Fibroblast of skin of right biceps (primary cell): ENCODE data around the gene LINC00237.

Experiments
- DNase-seq: peaks from one replicate; pipeline ENCODE4 v3.0.0-alpha.2; 2013

The LINC00237 gene

DNA sequence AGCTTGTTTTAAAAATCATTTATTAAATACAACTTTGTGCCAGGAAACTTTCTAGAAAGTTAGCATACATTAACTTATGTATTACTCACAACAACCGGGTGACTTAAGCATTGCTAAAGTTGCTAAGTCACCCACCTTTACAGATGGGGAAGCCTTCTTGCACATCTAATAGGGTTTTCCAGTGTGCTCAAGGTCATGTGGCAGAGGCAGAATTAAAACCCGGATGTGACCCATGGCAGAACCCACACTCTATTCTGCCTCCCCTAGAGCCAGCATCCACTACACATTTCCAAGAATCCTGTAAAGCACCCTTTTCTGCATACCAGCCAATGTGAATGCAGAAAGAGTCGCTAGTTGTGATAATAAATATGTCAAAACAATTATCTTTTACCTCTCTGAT is 13.4 kb downstream of the LINC00237 start:
- DNase-seq = no peak

DNA sequence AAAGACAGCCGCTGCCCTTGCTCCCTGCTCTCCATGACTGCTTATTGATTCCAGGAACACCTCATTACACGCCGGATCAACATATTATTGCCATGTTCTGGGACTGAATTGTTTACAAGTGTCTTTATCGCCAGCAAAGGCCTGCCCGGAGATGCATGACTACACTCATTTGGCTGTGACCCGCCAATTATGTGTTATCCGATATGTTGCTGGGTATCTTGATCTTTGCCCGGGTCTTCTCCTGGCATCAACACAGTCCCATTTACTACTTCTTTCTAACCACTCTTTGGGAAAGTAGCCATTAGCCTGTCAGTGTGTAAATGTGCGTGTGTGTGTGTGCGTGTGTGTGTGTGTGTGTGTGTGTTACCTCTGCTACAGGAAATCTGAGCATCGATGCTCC is 15.4 kb downstream of the LINC00237 start:
- no peak for DNase-seq

DNA sequence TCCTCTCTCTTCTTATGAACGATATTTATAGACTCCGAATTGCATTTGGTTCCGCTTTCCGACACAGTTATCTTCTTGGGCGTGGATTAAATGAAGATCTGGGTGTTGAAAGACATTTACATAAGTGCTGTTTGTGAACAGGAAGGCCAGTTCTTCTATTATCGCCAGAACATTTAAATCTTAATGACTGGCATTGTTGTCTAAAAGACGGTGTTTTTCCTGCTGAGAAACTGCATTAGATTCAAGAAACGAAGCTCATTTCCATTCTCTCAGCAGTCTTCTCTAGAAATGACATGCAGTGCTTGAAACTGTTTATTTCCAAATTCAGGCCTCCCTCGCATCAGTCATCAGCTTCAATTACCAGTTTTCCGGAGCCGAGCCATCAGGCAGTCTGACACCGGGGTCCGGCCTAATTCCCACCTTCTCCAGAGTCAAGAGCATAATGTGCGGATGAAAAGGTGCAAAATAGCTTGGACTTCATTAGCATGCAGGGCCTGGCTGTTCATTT is 16.0 kb downstream of the LINC00237 start:
- DNase-seq = no peak

DNA sequence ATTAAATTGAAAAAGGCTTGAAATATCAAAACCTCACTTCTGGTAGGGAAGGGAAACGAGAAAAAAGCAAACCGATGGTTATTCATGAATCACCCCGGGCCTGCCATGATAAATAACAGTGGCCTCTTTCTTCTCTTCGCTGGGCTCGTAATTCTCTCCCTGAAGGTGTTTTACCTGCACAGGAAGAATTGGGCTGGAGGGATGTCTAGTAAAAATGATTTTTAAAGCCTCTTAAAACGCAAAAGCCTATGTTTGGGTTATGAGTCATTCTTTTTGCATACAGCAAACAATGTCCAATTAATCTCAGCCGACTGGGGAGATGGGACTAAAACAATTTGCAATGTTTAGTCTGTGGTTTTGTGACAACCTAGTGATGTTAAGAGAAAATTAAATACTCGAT is 16.8 kb downstream of the LINC00237 start:
- DNase-seq = no peak

DNA sequence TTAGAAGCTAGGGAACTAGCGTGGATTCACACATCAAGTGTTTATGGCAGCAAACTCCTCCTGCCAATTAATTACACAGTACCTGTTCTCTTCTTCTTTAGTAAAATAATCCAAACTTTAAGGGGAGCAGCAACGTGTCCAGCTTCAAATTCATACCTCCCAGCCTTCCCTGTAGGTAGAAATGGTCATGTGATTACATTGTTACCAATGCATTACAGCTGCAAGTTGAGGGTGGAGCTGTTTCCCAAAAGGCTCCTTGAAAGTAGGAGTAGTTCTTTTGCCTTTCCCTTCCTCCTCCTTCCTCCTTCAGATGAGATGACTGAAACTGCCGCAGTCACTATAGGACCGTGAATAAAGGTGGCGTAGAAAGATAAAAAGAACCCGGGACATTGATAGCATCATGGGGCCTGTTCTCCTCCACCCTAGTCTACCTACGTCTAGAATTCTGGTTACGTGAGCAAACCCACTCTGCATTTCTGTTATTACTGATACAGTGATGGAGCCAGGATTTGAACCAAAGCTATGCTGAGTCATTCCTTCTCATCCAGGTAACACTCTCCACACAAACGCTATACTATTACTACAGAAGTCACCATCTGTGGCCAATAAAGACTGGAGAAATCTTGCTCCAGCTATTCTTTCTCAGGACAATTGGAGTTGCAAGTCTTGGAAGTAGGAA is 18.2 kb downstream of the LINC00237 start:
- DNase-seq = no peak

DNA sequence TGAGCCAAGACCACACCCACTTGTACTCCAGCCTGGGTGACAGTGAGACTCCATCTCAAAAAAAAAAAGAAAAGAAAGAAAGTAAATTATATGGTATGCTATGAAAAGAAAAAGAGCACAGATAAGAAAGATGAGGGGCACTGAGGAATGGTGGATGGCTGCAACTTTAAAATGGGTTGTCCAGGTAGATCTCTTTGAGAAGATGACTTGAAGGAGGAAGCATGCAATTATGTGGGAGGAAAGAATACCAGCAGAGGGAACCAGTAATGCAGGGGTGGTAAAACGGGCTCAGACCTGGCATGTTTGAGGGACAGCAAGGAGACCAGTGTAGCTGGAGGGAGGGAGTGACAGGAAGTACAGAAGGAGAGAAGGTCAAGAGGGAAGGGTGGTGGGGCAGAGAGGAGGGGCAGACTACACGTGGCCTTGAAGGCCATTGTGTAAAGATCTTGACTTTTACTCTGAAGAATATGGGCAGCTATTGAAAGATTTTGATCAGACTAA is 22.3 kb downstream of the LINC00237 start:
- DNase-seq = no peak

DNA sequence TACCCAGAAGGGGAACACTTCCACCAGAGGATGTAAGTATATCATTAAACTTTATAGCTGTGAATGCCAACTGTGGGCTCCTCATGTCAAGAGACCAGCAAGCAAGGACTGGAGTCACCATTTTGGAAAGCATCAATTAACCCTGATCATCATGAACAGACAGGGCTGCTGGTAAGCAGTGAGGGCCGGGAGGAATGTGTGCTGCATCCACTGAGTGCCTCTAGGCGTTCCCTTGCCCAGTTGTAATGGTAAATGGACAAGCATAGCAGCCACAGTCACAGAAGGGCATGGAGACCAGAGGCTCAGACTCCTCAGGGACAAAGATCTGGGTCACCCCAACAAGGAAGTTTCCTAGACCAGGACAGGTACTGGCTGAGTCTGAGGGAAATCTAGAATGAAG is 23.6 kb downstream of the LINC00237 start:
- DNase-seq = no peak

DNA sequence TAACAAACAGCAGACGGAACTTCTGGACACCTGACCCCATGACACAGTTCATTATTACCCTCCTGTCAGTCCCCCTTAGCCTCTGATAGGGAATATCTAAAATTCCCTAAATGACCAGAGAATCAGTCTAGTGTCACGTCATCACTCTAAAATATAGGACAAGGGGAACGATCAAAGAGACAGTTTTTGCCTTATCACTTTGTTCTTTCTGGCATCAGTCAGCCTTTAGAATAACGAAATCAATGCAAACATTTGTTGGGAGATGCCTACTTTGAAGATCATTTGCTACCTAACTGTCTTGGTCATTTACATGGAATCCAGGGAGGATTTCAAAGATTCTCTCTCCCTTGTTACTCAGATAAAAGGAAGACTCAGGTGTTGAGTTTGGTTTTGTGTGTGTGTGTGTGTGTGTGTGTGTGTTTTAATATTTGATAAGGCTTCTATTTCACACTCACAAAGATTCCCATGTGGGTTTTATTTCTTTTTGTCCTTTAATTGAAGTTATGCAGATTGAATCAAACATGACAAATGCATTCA is 28.3 kb downstream of the LINC00237 start:
- no peak for DNase-seq

DNA sequence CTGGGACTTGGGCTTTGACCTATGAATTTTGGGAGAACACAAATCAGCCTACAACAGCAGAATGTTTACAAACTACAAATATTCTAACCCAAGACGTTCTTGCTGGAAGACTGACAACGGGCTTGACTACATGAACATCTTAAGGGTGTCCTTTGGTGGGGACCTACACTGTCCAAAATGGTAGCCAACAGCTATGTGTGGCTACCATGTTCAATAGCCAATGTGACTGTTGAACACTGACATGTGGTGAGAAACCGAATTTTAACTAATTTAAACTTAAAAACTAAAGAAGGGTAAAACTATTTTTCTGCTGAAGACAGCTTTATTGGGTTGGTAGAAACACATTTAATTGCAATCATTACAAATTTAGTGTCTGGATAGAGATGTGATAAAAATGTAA is 30.1 kb downstream of the LINC00237 start:
- no peak for DNase-seq

DNA sequence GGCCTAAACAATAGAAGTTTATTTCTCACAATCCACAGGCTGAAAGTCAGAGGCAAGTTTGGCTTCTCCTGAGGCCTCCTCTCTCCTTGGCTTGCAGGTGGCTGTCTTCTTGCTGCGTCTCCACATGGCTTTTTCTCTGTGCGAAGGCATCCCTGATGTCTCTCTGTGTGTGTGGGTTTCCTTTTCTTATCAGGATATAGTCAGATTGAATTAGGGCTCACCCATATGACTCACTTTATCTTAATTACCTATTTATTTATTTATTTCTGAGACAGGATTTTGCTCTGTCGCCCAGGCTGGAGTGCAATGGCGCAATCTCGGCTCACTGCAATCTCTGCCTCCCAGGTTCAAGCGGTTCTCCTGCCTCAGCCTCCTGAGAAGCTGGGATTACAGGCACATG is 30.7 kb downstream of the LINC00237 start:
- DNase-seq = no peak

DNA sequence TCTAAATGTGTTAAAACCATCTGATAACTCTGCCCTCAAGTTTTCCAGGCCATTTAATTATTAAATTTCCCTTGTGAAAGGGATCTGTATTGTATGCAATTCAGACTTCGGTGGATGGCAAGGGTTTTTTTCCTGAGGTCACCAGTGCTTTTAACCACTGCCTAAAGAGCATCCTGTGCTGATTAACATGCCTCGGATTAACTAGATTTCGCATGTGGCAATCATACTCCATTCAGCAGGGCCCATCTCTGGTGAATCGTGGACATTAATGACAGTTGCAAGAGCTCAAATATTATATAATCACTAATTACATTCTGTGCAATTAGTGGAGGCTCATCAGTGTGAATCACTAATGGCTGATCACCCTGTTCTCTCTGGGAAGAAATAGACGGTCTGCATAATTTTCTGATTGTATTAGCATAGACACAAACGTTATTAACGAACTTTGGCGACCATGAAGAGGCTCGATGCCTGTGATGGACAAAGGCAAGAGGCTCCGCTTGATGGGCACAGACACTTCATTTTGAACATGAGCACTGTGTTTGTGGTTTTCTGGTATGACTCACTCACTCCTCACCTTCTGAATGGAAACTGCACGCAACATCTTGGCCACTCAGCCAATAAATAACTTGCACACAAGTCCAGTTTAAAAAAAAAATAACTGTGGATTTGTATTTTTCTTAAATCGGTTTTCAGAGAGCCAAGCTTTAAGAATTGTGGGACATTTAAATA is 31.4 kb downstream of the LINC00237 start:
- DNase-seq = no peak

DNA sequence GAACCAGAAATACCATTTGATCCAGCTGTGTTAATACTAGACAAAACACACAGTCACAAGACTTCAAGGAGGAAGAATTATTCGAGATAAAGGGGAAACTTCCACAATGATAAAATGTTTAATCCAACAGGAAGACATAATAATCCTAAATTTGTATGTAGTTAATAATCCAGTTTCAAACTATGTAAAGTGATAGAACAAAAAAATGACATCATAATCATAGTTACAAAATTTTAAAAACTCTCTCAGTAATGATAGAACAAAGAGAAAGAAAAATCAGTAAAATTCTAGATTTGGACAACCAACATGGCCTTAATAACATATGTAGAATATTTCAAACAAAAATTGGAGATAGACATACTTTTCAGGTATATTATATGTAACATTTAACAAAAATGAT is 38.9 kb downstream of the LINC00237 start:
- DNase-seq = no peak

DNA sequence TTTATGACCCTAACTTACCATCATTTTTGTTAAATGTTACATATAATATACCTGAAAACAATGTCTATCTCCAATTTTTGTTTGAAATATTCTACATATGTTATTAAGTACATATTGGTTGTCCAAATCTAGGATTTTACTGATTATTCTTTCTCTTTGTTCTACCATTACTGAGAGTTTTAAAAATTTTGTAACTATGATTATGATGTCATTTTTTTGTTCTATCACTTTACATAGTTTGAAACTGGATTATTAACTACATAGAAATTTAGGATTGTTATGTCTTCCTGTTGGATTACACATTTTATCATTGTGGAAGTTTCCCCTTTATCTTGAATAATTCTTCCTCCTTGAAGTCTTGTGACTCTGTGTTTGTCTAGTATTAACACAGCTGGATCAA is 41.2 kb downstream of the LINC00237 start:
- no peak for DNase-seq

DNA sequence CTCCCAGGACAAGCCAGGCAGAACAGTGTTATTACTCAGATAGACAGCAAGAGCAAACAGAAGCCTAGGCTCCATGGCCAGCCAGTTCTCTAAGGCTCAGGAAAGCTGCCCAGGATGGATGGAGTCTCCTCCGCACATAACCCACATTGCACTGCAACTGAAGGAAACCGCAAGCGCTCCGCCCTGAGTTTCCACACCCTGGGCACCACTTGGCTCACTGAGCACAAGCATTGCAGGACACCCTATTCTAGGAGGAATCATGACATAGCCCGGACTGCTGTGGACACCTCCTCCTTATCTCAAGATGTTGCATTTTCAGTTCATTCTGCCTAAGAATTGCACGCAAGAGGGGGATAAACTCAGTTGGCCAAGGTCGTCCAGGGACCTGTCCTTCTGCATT is 42.9 kb downstream of the LINC00237 start:
- DNase-seq = no peak

DNA sequence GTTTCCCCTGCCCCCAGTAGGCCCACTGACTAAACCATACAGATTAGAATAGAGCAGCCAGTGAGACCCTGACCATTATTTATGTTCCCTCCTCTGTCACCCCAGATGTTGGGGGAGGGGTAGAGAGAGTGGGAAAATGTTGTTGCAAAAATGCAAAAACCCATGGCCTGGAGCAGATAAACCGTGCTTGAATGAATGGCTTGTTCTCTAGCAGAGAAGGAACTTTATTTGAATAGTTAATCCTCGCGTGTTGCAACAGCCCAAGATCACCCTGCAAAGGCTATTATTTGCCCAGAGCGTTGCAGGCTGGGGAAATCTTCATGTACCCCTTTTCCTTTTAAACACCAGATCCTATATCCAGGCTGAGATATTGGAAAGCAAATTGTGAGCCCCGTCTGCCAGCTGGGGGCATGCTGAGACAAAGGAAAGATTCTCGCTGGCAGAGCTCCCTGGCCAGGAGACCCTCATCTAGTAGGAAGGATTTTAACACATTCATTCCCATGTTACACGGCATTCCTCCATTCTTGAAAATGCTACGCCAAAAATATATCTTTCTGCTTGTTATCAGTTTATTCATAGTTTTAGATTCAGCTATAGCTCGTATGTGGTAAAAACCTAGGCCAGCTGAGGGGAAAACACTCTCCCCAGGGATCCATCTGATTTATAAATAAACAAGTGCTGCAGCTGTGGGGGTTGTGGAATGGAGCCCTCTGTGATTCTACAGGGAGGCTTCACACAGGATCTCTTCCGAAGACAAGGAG is 53.0 kb downstream of the LINC00237 start:
- DNase-seq = no peak

DNA sequence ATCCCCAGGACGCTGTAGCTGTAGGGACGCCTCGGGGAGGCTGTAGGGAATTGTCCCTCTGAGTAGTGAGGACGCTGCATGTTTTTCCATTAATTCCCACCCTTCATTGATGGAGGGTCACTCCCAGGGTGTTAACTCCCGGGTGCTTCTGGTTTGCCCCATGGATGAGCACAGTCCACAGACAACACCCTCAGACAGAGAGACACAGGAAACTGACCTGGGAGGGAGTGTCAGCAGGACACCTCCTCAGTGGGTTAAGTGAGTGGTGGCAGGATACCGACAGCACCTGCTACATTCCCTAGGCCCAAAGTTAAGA is 53.5 kb downstream of the LINC00237 start:
- no peak for DNase-seq

DNA sequence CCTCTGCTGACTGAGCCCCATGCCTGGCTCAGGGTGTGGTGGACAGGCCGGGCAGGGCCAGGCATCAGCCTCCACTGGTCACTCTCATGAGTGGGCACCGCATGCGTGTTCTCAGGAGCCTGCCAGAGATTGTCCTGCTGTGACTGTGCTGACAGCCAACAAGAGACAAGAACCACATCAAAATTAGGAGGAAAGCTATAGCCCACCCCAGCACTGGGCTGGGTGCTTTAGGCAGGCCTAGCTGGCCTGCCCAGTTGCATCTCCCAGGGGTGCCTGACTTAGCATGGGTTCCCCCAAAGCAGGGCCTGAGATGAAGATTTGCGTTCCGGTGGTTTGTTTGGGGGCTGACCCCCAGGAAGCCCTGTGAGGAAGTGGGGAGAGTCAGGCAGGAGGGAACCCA is 53.9 kb downstream of the LINC00237 start:
- DNase-seq = no peak

DNA sequence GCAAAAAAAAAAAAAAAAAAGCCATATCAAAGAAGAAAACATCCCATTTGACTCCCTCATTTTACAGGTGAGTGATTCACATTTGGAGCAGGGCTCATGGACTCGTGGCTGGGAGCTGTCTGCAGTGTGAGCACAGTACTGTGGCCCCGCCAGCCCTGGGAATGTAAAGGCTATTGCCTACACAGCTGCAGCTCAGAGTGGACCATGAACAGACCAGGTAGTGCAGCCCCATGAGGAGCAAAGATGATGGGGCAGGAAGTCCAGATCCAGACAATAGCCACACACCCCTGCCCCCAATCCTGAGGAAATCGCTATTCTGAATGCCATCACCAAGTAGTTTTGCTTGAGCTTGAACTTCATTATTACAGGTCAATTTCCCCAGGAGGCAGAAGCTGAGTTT is 55.4 kb downstream of the LINC00237 start:
- no peak for DNase-seq

DNA sequence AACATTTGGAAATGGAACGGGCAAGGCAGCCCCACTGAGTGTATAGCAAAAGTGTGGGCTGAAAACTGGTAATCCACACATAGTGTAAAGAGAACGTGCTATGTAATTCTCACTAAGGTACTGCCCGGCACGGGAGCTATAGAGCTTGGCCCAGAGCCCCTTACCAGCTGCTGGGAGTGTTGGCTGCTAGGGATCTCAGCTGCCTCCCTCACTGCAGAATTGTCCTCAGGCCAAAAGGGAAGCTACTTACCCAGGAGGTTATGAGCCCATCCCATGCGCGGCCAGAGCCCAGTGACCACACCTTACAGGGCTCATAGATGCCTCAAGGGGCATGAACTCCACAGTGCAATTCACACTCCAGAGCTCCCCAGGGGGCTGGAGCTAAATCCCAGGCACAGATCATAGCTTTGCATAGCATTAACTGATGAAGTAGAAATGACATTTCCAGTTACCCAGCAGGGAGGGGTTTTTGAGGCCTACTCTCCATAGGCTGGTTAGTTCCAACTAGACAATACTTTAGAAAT is 56.8 kb downstream of the LINC00237 start:
- DNase-seq = no peak

DNA sequence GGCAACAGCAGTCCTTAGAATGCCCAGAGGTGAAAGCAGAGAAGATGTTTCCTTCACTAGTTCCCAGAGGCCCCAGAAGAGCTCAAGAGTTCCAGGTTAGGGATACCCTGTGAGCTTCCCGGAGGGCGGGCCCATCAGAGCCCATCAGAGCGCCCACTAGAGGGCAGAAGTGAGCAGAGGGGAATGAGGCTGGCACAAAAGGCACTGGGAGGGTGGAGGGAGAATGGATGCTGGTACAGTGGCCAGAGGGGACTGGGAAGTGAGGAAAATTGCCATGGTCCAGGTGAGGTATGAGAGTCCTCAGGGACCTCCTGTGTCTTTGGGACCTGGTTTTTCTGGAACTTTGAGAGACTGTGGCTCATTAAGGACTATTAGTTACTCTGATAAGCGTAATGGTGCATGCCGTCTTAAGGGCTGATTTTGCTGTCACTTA is 57.3 kb downstream of the LINC00237 start:
- DNase-seq = peak; percentile 4

DNA sequence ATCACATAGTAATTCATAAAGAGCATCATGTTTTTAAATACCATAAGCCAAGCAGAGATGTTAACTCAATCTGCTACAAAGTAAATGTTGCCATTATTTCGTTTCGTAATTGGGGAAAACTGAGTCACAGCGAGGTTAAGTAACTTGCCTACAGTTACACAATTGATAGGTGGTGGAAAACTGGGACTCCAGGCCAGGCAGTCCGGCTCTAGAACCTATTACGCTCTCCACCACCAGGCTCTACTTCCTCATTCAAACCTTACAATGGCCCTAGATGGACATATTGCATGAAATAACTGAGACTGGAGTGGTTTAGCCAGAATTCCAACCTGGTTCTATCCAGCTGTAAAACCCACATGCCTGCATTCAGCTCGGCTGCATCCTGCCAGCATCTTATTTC is 58.2 kb downstream of the LINC00237 start:
- no peak for DNase-seq

DNA sequence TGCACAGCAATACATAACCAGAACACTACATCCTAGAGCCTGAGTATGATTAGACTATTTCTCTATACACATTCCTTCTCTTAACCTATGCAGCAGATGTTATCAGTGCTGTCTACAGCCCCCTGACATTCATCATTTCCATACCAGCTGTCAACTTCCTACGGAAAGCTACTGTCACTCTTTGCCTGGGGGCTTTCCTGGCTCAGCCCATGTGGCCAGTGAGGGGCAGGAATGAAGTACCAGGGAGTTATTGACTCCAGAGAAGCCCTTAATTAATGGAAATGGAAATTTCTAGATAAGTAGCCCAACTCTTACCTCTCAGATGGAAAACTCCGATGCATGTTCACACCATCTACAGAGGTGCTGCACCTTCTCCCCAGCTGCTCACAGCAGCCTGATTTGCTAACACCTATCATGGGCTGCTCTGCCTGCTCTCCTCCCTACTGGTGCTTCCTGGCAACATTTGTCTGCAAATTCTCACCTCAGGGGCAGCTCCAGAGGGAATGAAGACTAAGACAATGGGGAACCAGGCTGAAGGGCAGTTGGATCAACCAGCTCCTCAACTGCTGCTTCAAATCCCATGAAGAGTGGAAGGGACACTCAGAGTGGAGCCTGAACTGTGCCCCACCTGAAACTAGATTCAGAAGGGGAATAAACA is 59.6 kb downstream of the LINC00237 start:
- no peak for DNase-seq
